Lower lobe of right lung (tissue), 2 donors: ENCODE measurements around the gene GPC6. TPM values are rescaled to one million over a fixed set of nuclear protein-coding genes. Genes with fewer than 3 reads are reported as not detected.

ENCODE experiments used
- ATAC-seq, 2 donors: fragments of 200-7000 bp; cut with Tn5 transposase; one replicate each; pipeline ENCODE4 v1.9.1; 2020 to 2022; ENCODE audit warnings: mild to moderate bottlenecking in 2 of 2, moderate library complexity in 2 of 2
- DNase-seq: peaks from one replicate; pipeline ENCODE4 v3.0.0-alpha.2; 2020
- H3K27ac ChIP-seq: fragments of 200-600 bp; one replicate; pipeline ENCODE4 v1.8.0; 2022
- H3K27me3 ChIP-seq: fragments of 200-600 bp; one replicate; pipeline ENCODE4 v1.8.0; 2022; ENCODE audit warnings: low read depth
- H3K36me3 ChIP-seq: fragments of 200-600 bp; one replicate; pipeline ENCODE4 v1.8.0; 2022; ENCODE audit warnings: mild to moderate bottlenecking
- H3K4me1 ChIP-seq: fragments of 200-600 bp; one replicate; pipeline ENCODE4 v1.8.0; 2022
- H3K4me3 ChIP-seq: fragments of 200-600 bp; one replicate; pipeline ENCODE4 v1.8.0; 2022; ENCODE audit warnings: mild to moderate bottlenecking
- H3K9me3 ChIP-seq: fragments of 200-600 bp; one replicate; pipeline ENCODE4 v1.8.0; 2022
- CTCF ChIP-seq: fragments of 200-600 bp; IDR thresholded peaks from one replicate; pipeline ENCODE4 v1.8.0; 2022; ENCODE audit warnings: antibody characterized with exemption, mild to moderate bottlenecking
- intact Hi-C: fragments of 100-400 bp; cut with DNase I; formaldehyde crosslinking; loops from one replicate; pipeline ENCODE4 v1.11.0; 2022
- total RNA-seq: library from RNA; stranded (reverse); fragmentation: NEBNext Ultra II Directional; extraction: Animal tissue kit (Norgen Biotek cat#: 25700); gene quantifications from one replicate; pipeline ENCODE4 v1.2.1, GENCODE V29; 2021
- donor health status: DM: no; HTN: yes; CAD: no; lungs with severe emphysema.

GPC6 gene
- total RNA-seq, 1 donor from 2014 or later, result 5.5 TPM

GRCh38 chr13:93468433-93468832, 241.8 kb downstream of the GPC6 start:
- ATAC-seq, result no peak
- no peak for TF ChIP-seq CTCF
- Histone ChIP-seq H3K4me3 (no peak overlapping the region), H3K9me3 (peaks cover 9% of the 10 kb centered on the region), H3K36me3 (no peaks in the 10 kb centered on the region), H3K27me3 (no peaks in the 10 kb centered on the region), H3K27ac (no peak overlapping the region), H3K4me1 (no peaks in the 10 kb centered on the region)
- intact Hi-C loops, result no loop called here
- no peak for DNase-seq

GRCh38 chr13:93472296-93472695, 245.7 kb downstream of the GPC6 start:
- intact Hi-C loops, result no loop called here
- TF ChIP-seq CTCF, result no peak
- H3K27ac ChIP-seq, result no peak overlapping the region
- H3K9me3 ChIP-seq, result peaks cover 9% of the 10 kb centered on the region
- ATAC-seq, result no peak
- no peak for DNase-seq
- H3K36me3 ChIP-seq, result no peaks in the 10 kb centered on the region
- no peak overlapping the region for H3K4me3 ChIP-seq
- no peaks in the 10 kb centered on the region for H3K27me3 ChIP-seq
- H3K4me1 ChIP-seq, result no peaks in the 10 kb centered on the region

- no peak for TF ChIP-seq CTCF
- intact Hi-C loops, result no loop called here
- peaks cover 9% of the 10 kb centered on the region for H3K9me3 ChIP-seq
- H3K27me3 ChIP-seq, result no peaks in the 10 kb centered on the region
- H3K27ac ChIP-seq, result no peak overlapping the region
- DNase-seq (no peak), ATAC-seq (no peak)
- H3K36me3 ChIP-seq, result no peaks in the 10 kb centered on the region
- no peak overlapping the region for H3K4me3 ChIP-seq
- H3K4me1 ChIP-seq, result no peaks in the 10 kb centered on the region
Measured at GRCh38 chr13:93472814-93473296, 246.2 kb downstream of the GPC6 start.

- ATAC-seq (peak in 1 of 2 donors; percentile 27), DNase-seq (no peak)
- Histone ChIP-seq H3K4me1 (no peaks in the 10 kb centered on the region), H3K36me3 (no peaks in the 10 kb centered on the region), H3K27me3 (no peaks in the 10 kb centered on the region), H3K27ac (no peak overlapping the region), H3K9me3 (peaks cover 9% of the 10 kb centered on the region), H3K4me3 (no peak overlapping the region)
- intact Hi-C loops, result no loop called here
- TF ChIP-seq CTCF, result no peak
Measured at GRCh38 chr13:93473441-93474270, 247.0 kb downstream of the GPC6 start.

- no peaks in the 10 kb centered on the region for H3K9me3 ChIP-seq
- no peak overlapping the region for H3K4me3 ChIP-seq
- intact Hi-C loops, result no loop called here
- no peak for ATAC-seq
- no peaks in the 10 kb centered on the region for H3K27me3 ChIP-seq
- no peaks in the 10 kb centered on the region for H3K4me1 ChIP-seq
- H3K27ac ChIP-seq, result no peak overlapping the region
- DNase-seq, result no peak
- H3K36me3 ChIP-seq, result no peaks in the 10 kb centered on the region
- no peak for TF ChIP-seq CTCF
Measured at GRCh38 chr13:93476175-93476574, 249.6 kb downstream of the GPC6 start.
